BLaER1 (cell line): ENCODE results near the gene ST6GALNAC5.

Experiments used
- H3K27ac ChIP-seq: shearing (Covaris generic); formaldehyde crosslinking; 2 replicates; pipeline ENCODE4 v1.8.1; 2022
- H3K27me3 ChIP-seq: shearing (Covaris generic); formaldehyde crosslinking; 2 replicates; pipeline ENCODE4 v1.8.1; 2022
- H3K36me3 ChIP-seq: shearing (Covaris generic); formaldehyde crosslinking; 2 replicates; pipeline ENCODE4 v1.8.1; 2022
- H3K4me1 ChIP-seq: shearing (Covaris generic); formaldehyde crosslinking; 2 replicates; pipeline ENCODE4 v1.8.1; 2022
- H3K4me2 ChIP-seq: shearing (Covaris generic); formaldehyde crosslinking; 2 replicates; pipeline ENCODE4 v1.8.1; 2022
- H3K4me3 ChIP-seq: shearing (Covaris generic); formaldehyde crosslinking; 2 replicates; pipeline ENCODE4 v1.8.1; 2022
- H3K9ac ChIP-seq: shearing (Covaris generic); formaldehyde crosslinking; 2 replicates; pipeline ENCODE4 v1.8.1; 2022
- H3K9me3 ChIP-seq: shearing (Covaris generic); formaldehyde crosslinking; 2 replicates; pipeline ENCODE4 v1.8.1; 2022
- H4K20me1 ChIP-seq: shearing (Covaris generic); formaldehyde crosslinking; 2 replicates; pipeline ENCODE4 v1.8.1; 2022
- Cebpa-rat ChIP-seq: shearing (Covaris generic); IDR thresholded peaks from 2 replicates; pipeline ENCODE4 v1.8.1; 2022

ST6GALNAC5 gene

DNA sequence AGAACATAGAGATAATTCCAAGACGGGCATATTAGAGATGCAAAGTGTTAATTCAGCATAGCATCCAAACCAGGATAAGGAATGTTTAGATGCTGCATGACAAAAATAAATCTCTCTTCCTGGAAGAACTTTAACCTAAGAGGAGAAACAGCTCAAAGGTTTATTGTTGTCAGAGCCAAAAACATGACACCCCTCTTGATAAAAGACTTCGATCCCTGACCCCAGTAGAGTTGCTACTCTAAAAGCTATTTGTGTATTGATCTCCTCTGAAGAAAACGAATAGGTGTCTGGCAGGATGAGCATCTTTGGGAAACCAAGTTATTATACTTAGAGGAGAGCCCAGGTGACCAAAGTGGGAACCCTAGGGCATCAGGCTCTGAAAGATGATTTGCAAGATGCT lies 193.9 kb downstream of the ST6GALNAC5 start:
- Histone ChIP-seq H3K27me3 (no peaks in the 10 kb centered on the region), H3K4me3 (no peak overlapping the region), H3K9ac (no peak overlapping the region), H4K20me1 (no peaks in the 10 kb centered on the region), H3K4me2 (no peak overlapping the region), H3K4me1 (no peaks in the 10 kb centered on the region), H3K27ac (no peak overlapping the region), H3K9me3 (no peaks in the 10 kb centered on the region), H3K36me3 (no peaks in the 10 kb centered on the region)
- no peak for TF ChIP-seq Cebpa-rat

DNA sequence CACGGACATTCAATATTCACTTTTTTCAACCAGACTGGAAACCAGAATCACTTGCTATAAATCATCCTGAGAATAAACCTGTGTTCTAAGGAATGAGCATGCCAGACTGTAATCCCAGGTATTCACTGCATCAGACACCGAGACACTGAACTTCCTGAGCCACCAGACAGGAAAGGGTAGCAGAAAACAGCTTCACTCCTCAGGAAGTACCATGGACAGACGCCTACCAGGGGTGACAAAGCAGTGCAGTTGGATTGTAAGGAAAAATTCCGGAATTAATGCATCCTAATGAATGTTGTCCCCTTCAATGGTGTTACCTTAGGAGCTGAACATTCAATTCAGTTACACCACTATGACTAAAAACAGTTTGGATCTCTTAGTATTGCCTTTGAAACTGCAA lies 195.8 kb downstream of the ST6GALNAC5 start:
- Histone ChIP-seq H3K4me1 (no peaks in the 10 kb centered on the region), H3K9me3 (no peaks in the 10 kb centered on the region), H3K27me3 (no peaks in the 10 kb centered on the region), H3K27ac (no peak overlapping the region), H4K20me1 (no peaks in the 10 kb centered on the region), H3K4me3 (no peak overlapping the region), H3K36me3 (no peaks in the 10 kb centered on the region), H3K4me2 (no peak overlapping the region), H3K9ac (no peak overlapping the region)
- no peak for TF ChIP-seq Cebpa-rat

DNA sequence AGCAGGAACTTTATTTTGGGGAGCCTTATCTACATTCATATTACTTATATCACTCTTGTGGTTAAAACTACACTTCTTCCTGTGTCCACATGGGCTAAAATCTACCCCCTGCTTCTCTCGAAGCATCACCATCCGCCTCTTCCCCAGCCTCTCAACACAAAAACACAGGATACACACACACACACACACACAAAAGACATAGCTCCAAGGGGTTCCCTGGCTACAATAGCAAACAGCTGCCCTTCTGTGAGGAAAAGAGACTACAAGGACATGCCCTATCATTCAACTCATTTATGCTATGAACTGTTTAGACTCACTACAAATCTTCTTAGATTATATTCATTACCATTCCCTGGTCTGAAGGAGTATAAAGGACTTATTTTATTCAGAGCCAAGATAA lies 197.0 kb downstream of the ST6GALNAC5 start:
- Histone ChIP-seq H3K9ac (no peak overlapping the region), H3K4me1 (no peaks in the 10 kb centered on the region), H3K9me3 (no peaks in the 10 kb centered on the region), H3K27me3 (no peaks in the 10 kb centered on the region), H4K20me1 (no peaks in the 10 kb centered on the region), H3K4me2 (no peak overlapping the region), H3K4me3 (no peak overlapping the region), H3K27ac (no peak overlapping the region), H3K36me3 (no peaks in the 10 kb centered on the region)
- TF ChIP-seq Cebpa-rat: no peak

DNA sequence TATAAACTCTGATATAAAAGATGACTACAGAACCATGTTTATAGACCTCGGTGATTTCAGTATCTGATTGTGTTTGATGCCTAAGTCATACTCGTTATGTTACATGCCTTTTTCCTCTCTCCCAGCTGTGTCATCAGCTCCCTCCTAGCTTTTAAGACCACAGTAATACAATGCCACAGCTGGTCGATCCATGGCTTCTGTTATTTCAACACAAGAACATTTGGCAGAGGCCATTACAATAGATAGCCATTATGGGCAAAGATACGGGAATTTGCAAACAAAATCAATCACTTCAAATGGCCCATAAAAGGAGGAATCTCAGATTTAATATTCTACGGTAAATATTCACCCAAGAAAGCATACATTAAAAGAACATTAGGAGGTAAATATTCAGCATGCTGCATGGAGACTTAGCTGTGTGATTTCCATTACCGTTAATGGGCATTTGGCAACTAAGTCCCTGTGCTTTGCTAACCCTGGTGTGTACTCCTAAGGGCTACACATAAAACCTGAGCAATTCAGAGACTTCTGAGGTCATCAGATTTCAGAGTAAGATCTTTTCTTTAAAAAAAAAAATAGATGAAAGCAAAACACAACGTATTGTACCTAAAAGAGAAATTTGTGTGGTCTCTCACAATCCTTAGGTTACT lies 198.5 kb downstream of the ST6GALNAC5 start:
- H3K9me3 ChIP-seq: no peaks in the 10 kb centered on the region
- H3K4me1 ChIP-seq: no peaks in the 10 kb centered on the region
- no peak for TF ChIP-seq Cebpa-rat
- no peaks in the 10 kb centered on the region for H3K36me3 ChIP-seq
- H4K20me1 ChIP-seq: no peaks in the 10 kb centered on the region
- no peak overlapping the region for H3K4me3 ChIP-seq
- no peaks in the 10 kb centered on the region for H3K27me3 ChIP-seq
- H3K27ac ChIP-seq: no peak overlapping the region
- no peak overlapping the region for H3K4me2 ChIP-seq
- no peak overlapping the region for H3K9ac ChIP-seq

DNA sequence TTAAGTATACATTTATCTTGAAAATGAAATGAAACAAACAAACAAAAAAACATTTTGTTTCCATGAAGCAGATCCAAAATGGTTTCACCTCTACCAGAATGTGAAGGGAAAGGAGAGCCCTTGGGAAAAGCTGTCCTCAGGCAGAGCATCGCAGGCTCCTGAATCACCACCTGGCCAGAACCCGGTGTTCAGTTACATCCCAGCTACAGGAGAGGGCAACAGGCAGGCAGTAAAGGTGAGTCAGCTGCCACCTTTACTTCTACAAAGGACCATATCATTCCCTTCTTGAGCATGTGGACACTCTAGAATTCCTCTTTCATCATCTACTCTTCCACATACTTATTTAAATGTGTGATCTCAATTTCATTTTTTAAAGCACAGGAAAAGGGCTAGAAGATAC lies 200.7 kb downstream of the ST6GALNAC5 start:
- no peaks in the 10 kb centered on the region for H3K4me1 ChIP-seq
- no peak overlapping the region for H3K4me2 ChIP-seq
- no peak overlapping the region for H3K27ac ChIP-seq
- TF ChIP-seq Cebpa-rat: no peak
- H3K36me3 ChIP-seq: no peaks in the 10 kb centered on the region
- H3K9me3 ChIP-seq: no peaks in the 10 kb centered on the region
- H3K4me3 ChIP-seq: no peak overlapping the region
- H4K20me1 ChIP-seq: no peaks in the 10 kb centered on the region
- no peaks in the 10 kb centered on the region for H3K27me3 ChIP-seq
- no peak overlapping the region for H3K9ac ChIP-seq

DNA sequence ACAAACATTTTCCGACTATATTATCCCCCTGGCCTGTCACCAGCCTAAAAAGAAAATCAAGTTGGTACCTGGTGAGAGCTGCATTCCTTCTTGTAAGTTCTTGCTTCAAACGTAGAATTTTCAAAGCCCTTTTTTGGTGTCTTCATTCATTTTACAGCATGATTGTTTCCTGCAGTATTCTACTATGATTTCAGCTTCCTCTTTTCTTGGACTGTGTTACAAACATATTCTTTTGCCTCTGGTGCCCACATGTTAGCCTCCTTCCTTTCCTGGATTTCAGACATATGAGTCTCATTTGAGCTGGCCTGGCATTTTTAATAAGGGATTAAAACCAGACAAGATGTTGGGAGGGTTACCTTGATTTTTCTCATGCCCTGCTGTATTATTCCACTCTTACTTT lies 209.5 kb downstream of the ST6GALNAC5 start:
- Histone ChIP-seq H3K27ac (no peak overlapping the region), H3K4me3 (no peak overlapping the region), H3K9ac (no peak overlapping the region), H4K20me1 (no peaks in the 10 kb centered on the region), H3K27me3 (no peaks in the 10 kb centered on the region), H3K9me3 (no peaks in the 10 kb centered on the region), H3K4me1 (no peaks in the 10 kb centered on the region), H3K36me3 (no peaks in the 10 kb centered on the region), H3K4me2 (no peak overlapping the region)
- no peak for TF ChIP-seq Cebpa-rat

DNA sequence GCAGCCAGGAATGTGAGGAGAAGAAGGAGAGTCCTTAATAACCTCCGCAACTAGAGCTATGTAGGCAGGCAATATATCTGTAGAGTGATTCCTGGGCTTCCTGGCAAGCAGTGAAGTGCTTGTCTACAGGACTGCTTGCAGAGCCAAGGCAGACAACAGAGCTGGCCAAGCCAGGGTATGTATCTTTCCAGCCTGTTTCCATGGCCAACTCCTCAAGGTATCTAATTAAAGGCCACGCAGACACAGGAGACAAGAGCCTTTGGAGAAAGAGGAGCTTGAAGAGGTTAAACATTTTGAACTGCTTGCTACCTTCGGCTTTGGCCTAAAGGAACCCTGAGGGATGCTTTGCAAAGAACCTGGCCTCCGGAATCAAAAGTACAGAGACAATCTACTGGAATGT lies 214.6 kb downstream of the ST6GALNAC5 start:
- TF ChIP-seq Cebpa-rat: no peak
- H3K4me2 ChIP-seq: no peak overlapping the region

DNA sequence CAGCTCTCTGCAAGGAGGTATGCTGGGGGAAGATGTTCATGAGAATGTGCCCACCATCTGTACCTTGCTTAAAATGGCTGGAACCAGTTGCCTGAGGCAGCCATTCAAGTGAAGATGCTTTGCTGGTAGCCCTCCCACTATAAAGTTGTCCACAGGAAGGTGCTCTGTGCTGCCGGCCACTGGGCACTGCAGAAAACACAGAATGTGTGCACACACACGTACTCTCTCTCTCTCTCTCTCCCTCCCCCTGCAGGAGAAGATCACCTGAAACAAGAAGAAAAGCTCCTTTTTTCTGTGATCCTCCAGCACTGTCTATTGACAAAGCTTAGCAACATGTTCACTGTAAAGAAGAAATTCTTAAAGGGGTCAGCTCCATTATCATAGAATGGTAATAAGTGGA lies 217.2 kb downstream of the ST6GALNAC5 start:
- no peaks in the 10 kb centered on the region for H3K9me3 ChIP-seq
- H3K27ac ChIP-seq: no peak overlapping the region
- no peak overlapping the region for H3K4me3 ChIP-seq
- no peak overlapping the region for H3K4me2 ChIP-seq
- H3K27me3 ChIP-seq: no peaks in the 10 kb centered on the region
- no peaks in the 10 kb centered on the region for H4K20me1 ChIP-seq
- TF ChIP-seq Cebpa-rat: no peak
- H3K4me1 ChIP-seq: no peaks in the 10 kb centered on the region
- no peak overlapping the region for H3K9ac ChIP-seq
- H3K36me3 ChIP-seq: no peaks in the 10 kb centered on the region

More for the DNA sequence above, 214.6 kb downstream of the ST6GALNAC5 start:
- Histone ChIP-seq H3K9me3 (no peaks in the 10 kb centered on the region), H3K27me3 (no peaks in the 10 kb centered on the region), H3K4me3 (no peak overlapping the region), H3K36me3 (no peaks in the 10 kb centered on the region), H3K9ac (no peak overlapping the region), H3K4me1 (no peaks in the 10 kb centered on the region), H3K27ac (no peak overlapping the region), H4K20me1 (no peaks in the 10 kb centered on the region)

DNA sequence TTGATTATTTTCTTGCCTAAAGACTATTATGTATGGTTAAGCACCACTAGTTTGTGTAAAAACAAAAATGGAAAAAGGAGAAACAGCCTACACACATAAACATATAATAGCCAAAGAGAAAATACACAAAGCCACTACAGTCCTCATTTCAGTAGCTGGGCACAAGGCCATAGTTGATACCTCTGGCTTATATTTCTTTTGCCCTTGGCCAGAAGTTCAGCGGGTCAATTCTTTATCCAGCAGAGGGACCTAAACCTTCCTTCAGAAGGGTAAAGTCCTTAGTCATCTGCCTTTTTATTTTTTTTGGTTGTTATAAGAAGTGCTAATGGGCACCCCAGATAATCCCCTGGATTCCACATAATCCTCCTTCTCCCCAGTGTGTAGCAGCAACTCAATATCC lies 217.8 kb downstream of the ST6GALNAC5 start:
- Histone ChIP-seq H3K36me3 (no peaks in the 10 kb centered on the region), H3K4me2 (no peak overlapping the region), H3K27ac (no peak overlapping the region), H3K4me3 (no peak overlapping the region), H4K20me1 (no peaks in the 10 kb centered on the region), H3K9ac (no peak overlapping the region), H3K9me3 (no peaks in the 10 kb centered on the region), H3K4me1 (no peaks in the 10 kb centered on the region), H3K27me3 (no peaks in the 10 kb centered on the region)
- no peak for TF ChIP-seq Cebpa-rat

DNA sequence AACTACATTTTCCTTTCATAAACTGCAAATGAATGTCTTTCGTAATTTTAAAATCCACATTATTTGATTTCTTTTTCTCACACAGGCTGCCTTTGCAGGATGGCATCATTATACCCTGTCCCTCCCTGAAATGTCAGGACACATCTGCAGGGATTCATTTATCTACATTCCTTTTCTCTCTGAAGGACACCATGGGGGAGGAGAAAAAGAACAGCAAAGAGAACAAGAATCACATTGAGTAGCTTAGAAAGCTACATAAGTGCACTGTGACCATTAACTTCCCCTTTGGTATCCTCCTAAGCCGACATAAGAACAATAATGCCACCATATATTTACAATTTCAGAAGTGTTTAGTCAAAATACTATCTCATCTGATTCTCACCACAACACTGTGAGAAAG lies 222.5 kb downstream of the ST6GALNAC5 start:
- no peak overlapping the region for H3K9ac ChIP-seq
- no peak overlapping the region for H3K4me2 ChIP-seq
- no peaks in the 10 kb centered on the region for H3K27me3 ChIP-seq
- no peak overlapping the region for H3K4me3 ChIP-seq
- no peaks in the 10 kb centered on the region for H3K36me3 ChIP-seq
- H3K9me3 ChIP-seq: no peaks in the 10 kb centered on the region
- no peak for TF ChIP-seq Cebpa-rat
- H3K27ac ChIP-seq: no peak overlapping the region
- H3K4me1 ChIP-seq: no peaks in the 10 kb centered on the region
- no peaks in the 10 kb centered on the region for H4K20me1 ChIP-seq

DNA sequence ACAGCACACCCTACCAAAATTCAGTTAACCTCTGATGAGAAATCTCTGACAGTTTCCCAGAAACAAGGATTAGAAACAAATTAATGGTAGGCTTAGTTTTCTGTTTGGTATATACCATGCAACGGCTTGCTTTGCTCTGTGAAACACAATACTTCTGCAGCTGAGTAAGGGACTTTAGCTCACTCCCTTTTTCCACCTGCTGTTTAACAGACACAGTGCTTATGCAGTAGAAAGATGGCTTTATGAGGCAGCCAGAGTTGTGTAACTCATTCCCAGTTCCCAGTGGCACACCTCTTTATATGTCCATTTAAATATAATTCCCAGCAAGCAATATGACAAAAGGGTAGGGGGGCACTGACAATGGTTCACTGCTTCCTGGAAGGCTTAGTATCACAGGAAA lies 228.0 kb downstream of the ST6GALNAC5 start:
- Histone ChIP-seq H3K4me1 (no peaks in the 10 kb centered on the region), H3K9ac (no peak overlapping the region), H3K27ac (no peak overlapping the region), H3K9me3 (no peaks in the 10 kb centered on the region), H3K36me3 (no peaks in the 10 kb centered on the region), H3K27me3 (no peaks in the 10 kb centered on the region), H3K4me3 (no peak overlapping the region), H4K20me1 (no peaks in the 10 kb centered on the region), H3K4me2 (no peak overlapping the region)
- TF ChIP-seq Cebpa-rat: no peak
